ENCODE results near the gene SNX25.
"Not testable (repeated sequence)": the region's sequence is repeated elsewhere in the genome, so short reads cannot be mapped to it uniquely, and the experiment has no call there.

DNA sequence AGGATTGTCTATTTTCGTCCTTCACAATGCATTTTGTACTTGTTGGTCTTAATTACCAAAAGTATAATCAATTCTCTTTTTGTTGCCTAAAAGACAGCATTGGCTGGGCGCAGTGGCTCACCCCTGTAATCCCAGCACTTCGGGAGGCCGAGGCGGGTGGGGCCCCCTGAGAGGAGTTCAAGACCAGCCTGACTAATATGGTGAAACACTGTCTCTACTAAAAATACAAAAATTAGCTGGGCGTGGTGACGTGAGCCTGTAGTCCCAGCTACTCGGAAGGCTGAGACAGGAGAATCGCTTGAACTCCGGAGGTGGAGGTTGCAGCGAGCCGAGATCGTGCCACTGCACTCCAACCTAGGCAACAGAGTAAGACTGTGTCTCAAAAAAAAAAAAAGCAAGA lies 4.3 kb upstream of the SNX25 start:
- not testable (repeated sequence) for TF ChIP-seq POLR2A, TAF1, POLR2AphosphoS5, SPI1 (IDR thresholded peaks at IDR 0.05; ENCODE audit: low read depth, low read length)
